HEK293 (cell line): ENCODE data around the gene SRPK1.
A peak's percentile ranks its signal among the peaks of the same experiment; 100 is the strongest.

ENCODE experiments used
- CTCF ChIA-PET: fragments of 350-600 bp; formaldehyde crosslinking; extraction: SDS; loops from one replicate; lab custom pipeline; 2021; ENCODE audit warnings: antibody characterized with exemption; lab: Yijun Ruan, JAX
- POLR2A ChIA-PET: fragments of 300-600 bp; formaldehyde crosslinking; extraction: SDS; loops from one replicate; lab custom pipeline; 2020; ENCODE audit warnings: antibody characterized with exemption, inconsistent platforms; lab: Yijun Ruan, JAX
- H3K27ac ChIP-seq: fragments of 200-500 bp; sonication (Bioruptor generic); 2 replicates; pipeline ENCODE4 v1.5.1; 2014; ENCODE audit warnings: low read depth, low read length, control low read depth, inconsistent platforms; ENCODE audit errors: extremely low read depth
- H3K36me3 ChIP-seq, 2 experiments: fragments of 200-500 bp in 1 of 2; sonication (Bioruptor generic) in 1 of 2; 1 replicate in 1 of 2; 2 replicates in 1 of 2; pipeline ENCODE4 v1.5.1; 2014 to 2017; ENCODE audit warnings: inconsistent platforms in 2 of 2, low read length in 2 of 2; ENCODE audit not compliant: control insufficient read depth in 2 of 2, insufficient read depth in 1 of 2
- H3K4me1 ChIP-seq: fragments of 200-500 bp; sonication (Bioruptor generic); 2 replicates; pipeline ENCODE4 v1.5.1; 2014; ENCODE audit warnings: mild to moderate bottlenecking, low read length, inconsistent platforms; ENCODE audit not compliant: control insufficient read depth, insufficient read depth
- H3K4me3 ChIP-seq: 2 replicates; pipeline ENCODE4 v1.5.1; 2011; ENCODE audit warnings: low read depth, mild to moderate bottlenecking, control low read depth, low read length, moderate library complexity
- H3K9me3 ChIP-seq: fragments of 200-500 bp; sonication (Bioruptor generic); 2 replicates; pipeline ENCODE4 v1.5.1; 2014; ENCODE audit warnings: low read depth, low read length, inconsistent platforms; ENCODE audit not compliant: control insufficient read depth, insufficient read depth
- FEZF1 ChIP-seq: fragments of 450-650 bp; formaldehyde crosslinking; IDR thresholded peaks from 2 replicates; pipeline ENCODE4 v1.5.1; 2016; ENCODE audit warnings: missing biosample characterization, missing genetic modification characterization
- PRDM1 ChIP-seq: fragments of 450-650 bp; formaldehyde crosslinking; IDR thresholded peaks from 2 replicates; pipeline ENCODE4; 2016; ENCODE audit warnings: missing biosample characterization, missing genetic modification characterization
- ZBTB21 ChIP-seq: fragments of 450-650 bp; formaldehyde crosslinking; IDR thresholded peaks from 2 replicates; pipeline ENCODE4 v1.5.1; 2017; ENCODE audit warnings: missing biosample characterization, missing genetic modification characterization
- ZBTB8A ChIP-seq: fragments of 450-650 bp; formaldehyde crosslinking; IDR thresholded peaks from 2 replicates; pipeline ENCODE4 v1.5.1; 2016; ENCODE audit warnings: missing biosample characterization, missing genetic modification characterization
- ZNF10 ChIP-seq: fragments of 450-650 bp; formaldehyde crosslinking; IDR thresholded peaks from 2 replicates; pipeline ENCODE4 v1.5.1; 2017; ENCODE audit warnings: missing biosample characterization, missing genetic modification characterization
- ZNF121 ChIP-seq: fragments of 450-650 bp; formaldehyde crosslinking; IDR thresholded peaks from 2 replicates; pipeline ENCODE4 v1.5.1; 2016; ENCODE audit warnings: missing biosample characterization, missing genetic modification characterization
- ZNF155 ChIP-seq: fragments of 450-650 bp; formaldehyde crosslinking; IDR thresholded peaks from 2 replicates; pipeline ENCODE4 v1.5.1; 2016; ENCODE audit warnings: missing biosample characterization, missing genetic modification characterization
- ZNF223 ChIP-seq: fragments of 450-650 bp; formaldehyde crosslinking; IDR thresholded peaks from 2 replicates; pipeline ENCODE4 v1.5.1; 2016; ENCODE audit warnings: missing biosample characterization, missing genetic modification characterization
- ZNF362 ChIP-seq: fragments of 450-650 bp; formaldehyde crosslinking; IDR thresholded peaks from 2 replicates; pipeline ENCODE4 v1.5.1; 2016; ENCODE audit warnings: missing biosample characterization, missing genetic modification characterization
- ZNF37A ChIP-seq: fragments of 450-650 bp; IDR thresholded peaks from 2 replicates; pipeline ENCODE4 v1.5.1; 2018; ENCODE audit warnings: missing biosample characterization, missing genetic modification characterization
- ZNF571 ChIP-seq: fragments of 450-650 bp; formaldehyde crosslinking; IDR thresholded peaks from 2 replicates; pipeline ENCODE4 v1.5.0; 2017; ENCODE audit warnings: missing biosample characterization, missing genetic modification characterization
- ZNF830 ChIP-seq: fragments of 450-650 bp; IDR thresholded peaks from 2 replicates; pipeline ENCODE4 v1.5.0; 2018; ENCODE audit warnings: missing biosample characterization, missing genetic modification characterization, low read depth, mild to moderate bottlenecking, moderate library complexity
- ZSCAN23 ChIP-seq: fragments of 450-650 bp; formaldehyde crosslinking; IDR thresholded peaks from 2 replicates; pipeline ENCODE4 v1.5.1; 2016; ENCODE audit warnings: missing biosample characterization, missing genetic modification characterization
- ZSCAN30 ChIP-seq: fragments of 450-650 bp; IDR thresholded peaks from 2 replicates; pipeline ENCODE4 v1.5.1; 2018; ENCODE audit warnings: missing biosample characterization, mild to moderate bottlenecking, missing genetic modification characterization, moderate library complexity
- ZSCAN5A ChIP-seq: fragments of 450-650 bp; formaldehyde crosslinking; IDR thresholded peaks from 2 replicates; pipeline ENCODE4 v1.5.1; 2016; ENCODE audit warnings: missing biosample characterization, missing genetic modification characterization

SRPK1 gene

GRCh38 chr6:35925961-35926360 is 5.1 kb upstream of the SRPK1 start:
- no peaks in the 10 kb centered on the region for H3K36me3 ChIP-seq
- POLR2A ChIA-PET: interaction anchor here (0.6 kb wide), 1 partner anchor 102 kb away, joined by 7 read pairs; no protein-coding TSS in a partner anchor
- H3K9me3 ChIP-seq: no peaks in the 10 kb centered on the region
- H3K4me1 ChIP-seq: no peaks in the 10 kb centered on the region
- CTCF ChIA-PET: interaction anchor here (1.1 to 1.5 kb wide), 2 partner anchors 22 to 30 kb away, joined by 4 to 8 read pairs; no protein-coding TSS in a partner anchor
- no peak for TF ChIP-seq ZSCAN5A
- no peak overlapping the region for H3K4me3 ChIP-seq
- no peak overlapping the region for H3K27ac ChIP-seq

GRCh38 chr6:35924146-35924545 is 3.2 kb upstream of the SRPK1 start:
- CTCF ChIA-PET: interaction anchor here (0.7 kb wide), 1 partner anchor 171 kb away, joined by 3 read pairs; no protein-coding TSS in a partner anchor
- no peak for TF ChIP-seq ZNF10 (tag by site-specific recombination)
- peak; percentile 63 for TF ChIP-seq ZNF121 (tag by site-specific recombination)
- TF ChIP-seq, all 188 proteins: peak for 1
- POLR2A ChIA-PET: interaction anchor here (1.8 kb wide), 1 partner anchor 104 kb away, joined by 5 read pairs; no protein-coding TSS in a partner anchor

GRCh38 chr6:35922139-35922554 is 1.2 kb upstream of the SRPK1 start:
- ChIA-PET POLR2A (interaction anchor here (0.5 to 3.3 kb wide), 4 partner anchors 10 to 548 kb away, joined by 3 to 15 read pairs (median 6); partner anchors contain the start of gene MAPK14), CTCF (interaction anchor here (0.7 to 2.3 kb wide), 2 partner anchors 173 to 210 kb away, joined by 3 to 9 read pairs; no protein-coding TSS in a partner anchor)
- Histone ChIP-seq H3K36me3 (peaks cover 4 to 15% of the 10 kb centered on the region in 2 experiments; a peak in 2 of 3 replicates), H3K4me3 (no peak overlapping the region), H3K27ac (no peak overlapping the region), H3K9me3 (no peaks in the 10 kb centered on the region)
- TF ChIP-seq ZBTB8A (tag by site-specific recombination) (no peak), ZSCAN30 (tag by site-specific recombination) (no peak), FEZF1 (no peak), ZNF155 (tag by site-specific recombination) (no peak), ZNF37A (no peak), ZNF362 (tag by site-specific recombination) (no peak), ZNF830 (tag by site-specific recombination) (no peak), PRDM1 (tag by site-specific recombination) (no peak), ZBTB21 (tag by site-specific recombination) (no peak), ZNF571 (no peak), ZNF223 (tag by site-specific recombination) (no peak), ZSCAN23 (no peak)
- TF ChIP-seq, all 188 proteins: peak for 0
- peaks cover 9% of the 10 kb centered on the region for H3K4me1 ChIP-seq

More at GRCh38 chr6:35924146-35924545, 3.2 kb upstream of the SRPK1 start:
- Histone ChIP-seq H3K9me3 (no peaks in the 10 kb centered on the region), H3K27ac (no peak overlapping the region), H3K4me3 (no peak overlapping the region), H3K36me3 (peaks cover 0 to 6% of the 10 kb centered on the region in 2 experiments; a peak in 1 of 3 replicates), H3K4me1 (no peaks in the 10 kb centered on the region)
